Hepatocyte (in vitro differentiated cells): ENCODE data around the gene SH2B3. TPM values are rescaled to one million over a fixed set of nuclear protein-coding genes. Genes with fewer than 3 reads are reported as not detected.

Source experiments
- DNase-seq: peaks from one replicate; pipeline ENCODE4 v3.0.0-alpha.2; 2016; ENCODE audit warnings: low spot score
- H2AFZ ChIP-seq: fragments of 200-600 bp; sonication (generic); 2 replicates; pipeline ENCODE4 v1.6.0; 2016; ENCODE audit warnings: antibody characterized with exemption, mild to moderate bottlenecking
- H3K27ac ChIP-seq: fragments of 200-600 bp; sonication (generic); 2 replicates; pipeline ENCODE4 v1.5.1; 2016; ENCODE audit warnings: mild to moderate bottlenecking
- H3K27me3 ChIP-seq: fragments of 200-600 bp; sonication (generic); 2 replicates; pipeline ENCODE4 v1.6.1; 2016
- H3K36me3 ChIP-seq: fragments of 200-600 bp; sonication (generic); replicated peaks from 2 replicates; pipeline ENCODE4 v1.5.1; 2016; ENCODE audit warnings: low read depth; ENCODE audit not compliant: insufficient read depth
- H3K4me1 ChIP-seq: fragments of 200-600 bp; sonication (generic); 2 replicates; pipeline ENCODE4 v1.5.1; 2016; ENCODE audit warnings: mild to moderate bottlenecking, moderate library complexity; ENCODE audit not compliant: insufficient read depth
- H3K4me2 ChIP-seq: fragments of 200-600 bp; sonication (generic); 2 replicates; pipeline ENCODE4 v1.6.0; 2016
- H3K4me3 ChIP-seq: fragments of 200-600 bp; sonication (generic); 2 replicates; pipeline ENCODE4 v1.5.1; 2016; ENCODE audit warnings: mild to moderate bottlenecking
- H3K79me2 ChIP-seq: fragments of 200-600 bp; sonication (generic); 2 replicates; pipeline ENCODE4 v1.6.0; 2017; ENCODE audit warnings: mild to moderate bottlenecking
- H3K9me2 ChIP-seq: fragments of 200-600 bp; sonication (generic); replicated peaks from 2 replicates; pipeline ENCODE4 v1.6.0; 2017; ENCODE audit warnings: mild to moderate bottlenecking; ENCODE audit not compliant: insufficient read depth
- H3K9me3 ChIP-seq: fragments of 200-600 bp; sonication (generic); 2 replicates; pipeline ENCODE4 v1.5.1; 2016; ENCODE audit warnings: low read depth, mild to moderate bottlenecking
- H4K20me1 ChIP-seq: fragments of 200-600 bp; sonication (generic); 2 replicates; pipeline ENCODE4 v1.6.0; 2016; ENCODE audit warnings: mild to moderate bottlenecking; ENCODE audit not compliant: insufficient read depth, poor library complexity, severe bottlenecking
- CTCF ChIP-seq: fragments of 200-600 bp; sonication (generic); IDR thresholded peaks from 2 replicates; pipeline ENCODE4 v1.5.1; 2016; ENCODE audit warnings: antibody characterized with exemption, mild to moderate bottlenecking; ENCODE audit not compliant: poor library complexity
- EZH2 ChIP-seq: fragments of 200-600 bp; sonication (generic); IDR thresholded peaks from 2 replicates; pipeline ENCODE4 v1.6.1; 2016; ENCODE audit warnings: antibody characterized with exemption, mild to moderate bottlenecking, borderline replicate concordance
- EZH2phosphoT487 ChIP-seq: fragments of 200-600 bp; sonication (generic); IDR thresholded peaks from one replicate; pipeline ENCODE4 v1.6.1; 2018; ENCODE audit warnings: antibody characterized with exemption, mild to moderate bottlenecking, low read depth, moderate library complexity; ENCODE audit not compliant: unreplicated experiment, severe bottlenecking
- WGBS: methylation state at CpG from one replicate; pipeline ENCODE4 v1.1.6; 2016; ENCODE audit warnings: low lambda C conversion rate; ENCODE audit errors: missing lambda C conversion rate; 5-methylcytosine and 5-hydroxymethylcytosine counted together
- polyA plus RNA-seq: library from polyadenylated mRNA; unstranded; fragments of >200 nt; fragmentation: Nextera tagmentation; extraction: Ambion mirVana; gene quantifications from 2 replicates; pipeline ENCODE4 v1.2.1, GENCODE V29; 2016
- total RNA-seq: library from RNA; depleted of rRNA; stranded (reverse); fragments of >200 nt; gene quantifications from 2 replicates; pipeline ENCODE4 v1.2.3, GENCODE V29; 2014

Gene SH2B3
- total and polyA plus RNA-seq, 2 experiments from 2014 or later = 5.3 to 5.5 TPM

- no peak for DNase-seq
- no peak overlapping the region for H3K4me3 ChIP-seq
- H3K36me3 ChIP-seq = no peaks in the 10 kb centered on the region
- H3K9me2 ChIP-seq = no peaks in the 10 kb centered on the region
- no peaks in the 10 kb centered on the region for H3K9me3 ChIP-seq
- no peaks in the 10 kb centered on the region for H3K27me3 ChIP-seq
- 88% methylated on average over 21 of the region's 21 CpGs for WGBS
- peaks cover 5% of the 10 kb centered on the region for H3K79me2 ChIP-seq
- no peak overlapping the region for H3K4me2 ChIP-seq
- H4K20me1 ChIP-seq = no peaks in the 10 kb centered on the region
- H3K27ac ChIP-seq = no peak overlapping the region
- peaks cover 37% of the 10 kb centered on the region for H3K4me1 ChIP-seq
- H2AFZ ChIP-seq = no peak overlapping the region
- TF ChIP-seq EZH2 (no peak), EZH2phosphoT487 (no peak), CTCF (no peak)
Observed at GRCh38 chr12:111429828-111430432, 24.2 kb downstream of the SH2B3 start.

GRCh38 chr12:111430433-111431353 lies 25.0 kb downstream of the SH2B3 start:
- Histone ChIP-seq H3K27ac (peak overlapping the region; percentile 81), H3K27me3 (no peaks in the 10 kb centered on the region), H2AFZ (no peak overlapping the region), H3K4me3 (no peak overlapping the region), H3K36me3 (no peaks in the 10 kb centered on the region), H3K4me1 (peaks cover 36% of the 10 kb centered on the region), H3K79me2 (peaks cover 5% of the 10 kb centered on the region), H3K9me2 (no peaks in the 10 kb centered on the region), H3K9me3 (no peaks in the 10 kb centered on the region), H3K4me2 (no peak overlapping the region), H4K20me1 (no peaks in the 10 kb centered on the region)
- no peak for DNase-seq
- no peak for TF ChIP-seq EZH2
- no peak for TF ChIP-seq CTCF
- TF ChIP-seq EZH2phosphoT487 = no peak
- WGBS = 81% methylated on average over 14 of the region's 17 CpGs

- Histone ChIP-seq H3K79me2 (peaks cover 3% of the 10 kb centered on the region), H3K4me2 (peak overlapping the region; percentile 37)
Observed at GRCh38 chr12:111431772-111432171, 26.0 kb downstream of the SH2B3 start.

More at GRCh38 chr12:111431772-111432171, 26.0 kb downstream of the SH2B3 start:
- Histone ChIP-seq H3K4me1 (peaks cover 34% of the 10 kb centered on the region), H4K20me1 (no peaks in the 10 kb centered on the region), H3K9me3 (no peaks in the 10 kb centered on the region), H2AFZ (no peak overlapping the region), H3K36me3 (no peaks in the 10 kb centered on the region), H3K4me3 (no peak overlapping the region), H3K27ac (peak overlapping the region; percentile 81), H3K9me2 (no peaks in the 10 kb centered on the region), H3K27me3 (no peaks in the 10 kb centered on the region)
- no peak for TF ChIP-seq CTCF
- no peak for TF ChIP-seq EZH2
- TF ChIP-seq EZH2phosphoT487 = no peak
- no peak for DNase-seq
- WGBS = 68% methylated on average over 6 of the region's 6 CpGs
